HEK293 (cell line): ENCODE results near the gene PC.

Source experiments
- BCL11A ChIP-seq: fragments of 450-650 bp; formaldehyde crosslinking; IDR thresholded peaks from 2 replicates; pipeline ENCODE4 v1.5.1; 2016; ENCODE audit warnings: low read depth, missing biosample characterization, missing genetic modification characterization
- CTCF ChIP-seq: fragments of 450-650 bp; formaldehyde crosslinking; IDR thresholded peaks from 2 replicates; pipeline ENCODE4 v1.5.1; 2016; ENCODE audit warnings: missing biosample characterization, missing genetic modification characterization
- REST ChIP-seq: fragments of 450-650 bp; formaldehyde crosslinking; IDR thresholded peaks from 2 replicates; pipeline ENCODE4 v1.5.1; 2016; ENCODE audit warnings: missing biosample characterization, missing genetic modification characterization
- ZNF121 ChIP-seq: fragments of 450-650 bp; formaldehyde crosslinking; IDR thresholded peaks from 2 replicates; pipeline ENCODE4 v1.5.1; 2016; ENCODE audit warnings: missing biosample characterization, missing genetic modification characterization
- ZNF274 ChIP-seq, 2 experiments: fragments of 200-500 bp in 1 of 2; fragments of 450-650 bp in 1 of 2; sonication (Bioruptor generic) in 1 of 2; formaldehyde crosslinking in 1 of 2; IDR thresholded peaks; 2 replicates each; pipeline versions ENCODE4 v1.5.1 to v1.6.1; 2014 to 2016; ENCODE audit warnings: borderline replicate concordance in 1 of 2, inconsistent platforms in 1 of 2, low read length in 1 of 2, missing biosample characterization in 1 of 2, missing genetic modification characterization in 1 of 2
- ZNF514 ChIP-seq: fragments of 450-650 bp; formaldehyde crosslinking; IDR thresholded peaks from 2 replicates; pipeline ENCODE4 v1.5.1; 2016; ENCODE audit warnings: missing biosample characterization, missing genetic modification characterization
- ZNF580 ChIP-seq: fragments of 450-650 bp; formaldehyde crosslinking; IDR thresholded peaks from 2 replicates; pipeline ENCODE4 v1.5.1; 2016; ENCODE audit warnings: missing biosample characterization, missing genetic modification characterization
- ZNF707 ChIP-seq: fragments of 450-650 bp; formaldehyde crosslinking; IDR thresholded peaks from 2 replicates; pipeline ENCODE4 v1.5.1; 2016; ENCODE audit warnings: missing biosample characterization, missing genetic modification characterization
- ZNF785 ChIP-seq: fragments of 450-650 bp; formaldehyde crosslinking; IDR thresholded peaks from 2 replicates; pipeline ENCODE4 v1.5.1; 2016; ENCODE audit warnings: missing biosample characterization, missing genetic modification characterization
- ZNF791 ChIP-seq: fragments of 450-650 bp; formaldehyde crosslinking; IDR thresholded peaks from 2 replicates; pipeline ENCODE4 v1.5.1; 2016; ENCODE audit warnings: missing biosample characterization, missing genetic modification characterization
- ZSCAN5A ChIP-seq: fragments of 450-650 bp; formaldehyde crosslinking; IDR thresholded peaks from 2 replicates; pipeline ENCODE4 v1.5.1; 2016; ENCODE audit warnings: missing biosample characterization, missing genetic modification characterization

GRCh38 chr11:66924272-66924671, 33.9 kb downstream of the PC start:
- no peak for TF ChIP-seq ZNF580 (tag by site-specific recombination)
- TF ChIP-seq CTCF, result no peak
- TF ChIP-seq ZNF707, result no peak
- no peak for TF ChIP-seq ZSCAN5A (tag by site-specific recombination)
- no peak for TF ChIP-seq ZNF121
- TF ChIP-seq ZNF785 (tag by site-specific recombination), result no peak
- no peak for TF ChIP-seq ZNF514 (tag by site-specific recombination)
- TF ChIP-seq ZNF274 (IDR thresholded peaks at IDR 0.05; ENCODE audit: low read length), result no peak
- TF ChIP-seq ZNF274 (tag by site-specific recombination; IDR thresholded peaks at IDR 0.05; ENCODE audit: borderline replicate concordance), result no peak
- no peak for TF ChIP-seq BCL11A (tag by site-specific recombination)
- TF ChIP-seq REST (tag by site-specific recombination), result no peak
- TF ChIP-seq ZNF791 (tag by site-specific recombination), result no peak
